Sigmoid colon (tissue), 4 donors: ENCODE results near the gene GPR173.

Source experiments
- EP300 ChIP-seq, 4 donors: sonication (generic); formaldehyde crosslinking; IDR thresholded peaks; one replicate each; pipeline ENCODE4 v1.6.1; 2017; ENCODE audit warnings: antibody characterized with exemption in 4 of 4
- POLR2A ChIP-seq, 2 donors: fragments of 450-650 bp; IDR thresholded peaks; one replicate each; pipeline ENCODE4 v1.6.1; 2016; ENCODE audit warnings: antibody characterized with exemption in 2 of 2, mild to moderate bottlenecking in 2 of 2, moderate library complexity in 2 of 2
- POLR2AphosphoS5 ChIP-seq, 4 donors: sonication (generic); formaldehyde crosslinking; IDR thresholded peaks; one replicate each; pipeline ENCODE4 v1.6.1; 2017; ENCODE audit warnings: antibody characterized with exemption in 4 of 4
- TF ChIP-seq, protein P1 (sequence below), 4 experiments: fragments of 450-650 bp in 3 of 4; fragments of 200-600 bp in 1 of 4; IDR thresholded peaks; one replicate each; pipeline ENCODE4 v1.5.1; 2016 to 2019; ENCODE audit warnings: antibody characterized with exemption in 4 of 4, mild to moderate bottlenecking in 3 of 4, moderate library complexity in 2 of 4

DNA sequence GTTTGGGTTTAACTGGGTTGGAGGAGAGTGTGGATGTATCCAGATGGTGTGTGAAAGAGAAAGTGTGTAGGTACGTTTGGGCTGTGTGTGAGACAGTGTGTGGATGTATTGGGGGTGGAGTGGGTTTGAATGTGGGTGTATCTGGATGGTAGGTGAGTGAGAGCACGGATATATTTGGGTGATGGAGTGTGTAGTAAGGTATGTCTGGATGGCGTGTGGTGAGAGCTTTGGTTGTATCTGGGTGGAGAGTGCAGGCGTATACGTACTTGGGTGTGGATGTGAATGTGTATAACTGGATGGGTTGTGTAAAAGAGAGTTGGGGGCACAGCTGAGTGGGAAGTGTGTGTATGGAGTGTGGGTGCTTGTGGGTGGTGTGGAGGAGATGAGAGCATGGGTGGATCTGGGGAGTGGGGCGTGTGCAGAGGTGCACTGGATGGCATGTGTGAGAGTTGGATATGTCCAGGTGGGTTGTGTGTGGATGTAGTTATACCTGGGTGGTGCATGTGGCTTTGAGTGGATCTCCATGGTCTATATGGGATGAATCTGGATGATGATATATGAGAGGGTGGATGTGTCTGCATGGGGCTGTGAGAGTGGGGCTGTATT lies 6.8 kb downstream of the GPR173 start:
- TF ChIP-seq, protein P1, sequence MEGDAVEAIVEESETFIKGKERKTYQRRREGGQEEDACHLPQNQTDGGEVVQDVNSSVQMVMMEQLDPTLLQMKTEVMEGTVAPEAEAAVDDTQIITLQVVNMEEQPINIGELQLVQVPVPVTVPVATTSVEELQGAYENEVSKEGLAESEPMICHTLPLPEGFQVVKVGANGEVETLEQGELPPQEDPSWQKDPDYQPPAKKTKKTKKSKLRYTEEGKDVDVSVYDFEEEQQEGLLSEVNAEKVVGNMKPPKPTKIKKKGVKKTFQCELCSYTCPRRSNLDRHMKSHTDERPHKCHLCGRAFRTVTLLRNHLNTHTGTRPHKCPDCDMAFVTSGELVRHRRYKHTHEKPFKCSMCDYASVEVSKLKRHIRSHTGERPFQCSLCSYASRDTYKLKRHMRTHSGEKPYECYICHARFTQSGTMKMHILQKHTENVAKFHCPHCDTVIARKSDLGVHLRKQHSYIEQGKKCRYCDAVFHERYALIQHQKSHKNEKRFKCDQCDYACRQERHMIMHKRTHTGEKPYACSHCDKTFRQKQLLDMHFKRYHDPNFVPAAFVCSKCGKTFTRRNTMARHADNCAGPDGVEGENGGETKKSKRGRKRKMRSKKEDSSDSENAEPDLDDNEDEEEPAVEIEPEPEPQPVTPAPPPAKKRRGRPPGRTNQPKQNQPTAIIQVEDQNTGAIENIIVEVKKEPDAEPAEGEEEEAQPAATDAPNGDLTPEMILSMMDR (IDR thresholded peaks at IDR 0.05): no peak
- TF ChIP-seq EP300 (IDR thresholded peaks at IDR 0.05) (no peak), POLR2A (IDR thresholded peaks at IDR 0.05) (no peak), POLR2AphosphoS5 (IDR thresholded peaks at IDR 0.05) (no peak)
